HG03439 (cell line): Measurements from ENCODE around the gene TANC1.
"Not testable (repeated sequence)": the region's sequence is repeated elsewhere in the genome, so short reads cannot be mapped to it uniquely, and the experiment has no call there.

Source experiments
- ATAC-seq: cut with Tn5 transposase; IDR thresholded peaks from one replicate; pipeline ENCODE4 v1.9.1; 2021; ENCODE audit warnings: mild to moderate bottlenecking, moderate library complexity; ENCODE audit not compliant: unreplicated experiment

The TANC1 gene

DNA sequence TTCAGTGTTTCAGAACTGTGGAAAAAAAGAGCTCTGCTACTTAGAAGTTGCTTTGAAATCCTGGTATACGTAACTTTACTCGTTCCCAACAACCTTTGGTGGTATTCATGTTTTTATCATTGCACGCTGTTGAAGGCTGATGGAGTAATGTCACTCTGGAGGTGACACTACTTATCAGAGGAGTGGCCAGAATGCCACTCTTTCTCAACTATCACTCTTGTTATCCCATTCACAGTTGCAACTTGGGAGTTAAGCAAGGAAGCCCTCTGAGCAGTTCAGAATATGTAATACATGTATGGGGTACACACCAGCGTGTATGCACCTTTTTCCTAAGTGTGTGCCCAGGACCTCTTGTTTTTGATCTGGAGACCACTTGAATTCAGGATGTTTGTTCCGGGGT, 53.6 kb downstream of the TANC1 start:
- no peak for ATAC-seq

DNA sequence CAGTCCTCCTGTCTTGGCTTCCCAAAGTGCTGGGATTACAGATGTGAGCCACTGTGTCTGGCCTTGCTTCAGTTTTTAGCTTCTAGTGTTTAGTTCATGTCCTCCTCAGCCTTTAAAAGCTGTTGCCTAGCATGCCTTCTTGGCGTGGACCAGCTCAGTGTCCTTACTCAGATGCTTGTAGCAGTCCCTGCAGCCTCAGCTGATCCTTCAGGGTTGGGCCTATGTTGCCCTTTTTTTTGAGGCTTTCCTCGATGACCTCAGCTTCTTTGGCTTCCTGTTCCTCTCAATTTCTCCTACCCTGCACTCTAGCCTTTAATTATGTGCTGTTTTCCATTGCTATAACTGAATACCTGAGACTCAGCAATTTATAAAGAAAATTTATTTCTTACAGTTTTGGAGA, 57.7 kb downstream of the TANC1 start:
- ATAC-seq, result no peak

DNA sequence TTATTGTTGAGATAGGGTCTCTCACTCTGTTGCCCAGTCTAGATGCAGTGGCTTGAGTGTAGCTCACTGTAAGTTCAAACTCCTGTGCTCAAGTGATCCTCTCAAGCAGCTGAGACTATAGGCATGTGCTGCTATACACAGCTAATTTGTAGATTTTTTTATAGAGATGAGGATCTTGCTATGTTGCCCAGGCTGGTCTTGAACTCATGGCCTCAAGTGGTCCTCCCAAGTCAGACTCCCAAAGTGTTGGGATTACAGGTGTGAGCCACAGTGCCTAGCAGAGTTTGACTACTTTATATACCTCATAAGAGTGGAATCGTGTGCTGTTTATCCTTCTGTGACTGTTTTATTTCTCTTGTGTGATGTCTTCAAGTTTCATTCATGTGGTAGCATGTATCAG, 60.3 kb downstream of the TANC1 start:
- no peak for ATAC-seq

DNA sequence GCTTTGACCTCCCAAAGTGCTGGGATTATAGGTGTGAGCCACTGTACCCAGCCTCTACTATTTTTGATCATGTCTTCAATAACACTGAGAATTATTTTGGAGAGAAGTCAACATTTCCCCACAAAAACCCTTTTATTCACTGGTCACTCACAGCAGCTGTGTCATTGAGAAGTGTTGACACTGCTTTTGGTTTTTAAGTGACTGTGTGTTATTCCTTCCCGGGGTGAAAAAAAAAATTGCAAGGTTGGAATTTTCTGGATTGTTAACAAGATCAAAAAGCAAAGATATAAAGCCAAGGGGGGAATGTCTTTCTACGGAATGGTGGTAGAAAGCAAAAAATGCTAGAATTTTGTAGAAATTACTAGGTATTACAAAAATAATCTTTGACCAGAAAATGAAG, 61.5 kb downstream of the TANC1 start:
- no peak for ATAC-seq

DNA sequence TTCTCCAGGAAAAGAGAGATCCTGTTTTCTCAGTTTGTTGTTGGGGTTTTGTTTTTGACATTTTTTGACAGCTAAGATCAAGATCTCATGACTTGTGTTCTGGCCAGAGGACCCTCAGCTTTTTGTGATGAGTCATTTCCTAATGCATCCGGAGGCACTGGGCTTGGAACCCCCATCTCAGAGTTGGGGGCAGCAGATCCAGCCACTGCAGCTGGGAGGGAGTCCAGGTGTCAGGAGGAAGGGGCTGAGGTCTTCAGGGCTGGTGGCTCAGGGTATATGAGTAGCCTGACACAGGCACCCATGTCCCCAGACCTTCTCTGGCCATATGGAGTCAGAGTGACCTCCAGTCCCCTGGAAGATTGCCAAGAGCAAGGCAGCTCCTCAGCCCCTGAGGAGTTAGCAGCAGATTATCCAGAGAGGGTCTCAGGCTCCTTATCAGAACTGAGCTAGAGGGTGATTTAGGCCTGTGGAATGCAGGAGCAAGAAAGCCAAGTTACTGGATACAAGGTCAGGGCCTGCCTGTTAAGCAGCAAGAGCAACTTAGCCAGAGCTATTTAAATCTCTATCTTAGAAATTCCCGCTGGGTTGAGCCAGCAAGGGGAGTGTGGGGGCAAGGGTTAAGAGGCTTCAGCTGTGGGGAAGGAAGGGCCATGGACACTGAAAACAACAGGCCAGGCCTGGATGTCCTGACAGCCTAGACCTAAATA, 62.4 kb downstream of the TANC1 start:
- ATAC-seq, result no peak

DNA sequence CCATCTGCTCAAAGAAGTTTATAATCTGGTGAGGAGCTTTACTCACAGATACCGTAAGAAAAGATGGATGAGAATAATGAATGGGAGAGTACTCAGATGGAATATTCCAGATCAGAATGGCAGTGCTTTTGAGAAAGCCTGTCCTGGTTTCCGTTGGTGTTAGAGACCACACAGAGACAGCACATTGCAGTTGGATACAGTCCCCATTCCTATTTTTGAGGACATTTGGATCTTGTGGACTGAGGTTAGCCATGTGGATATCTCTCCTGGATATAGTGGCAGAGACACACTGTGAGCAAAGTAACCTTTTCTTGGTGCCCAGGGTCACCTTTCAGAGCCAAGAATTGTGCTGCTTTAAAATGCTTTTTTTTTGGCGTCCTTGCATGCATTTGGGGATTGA, 63.7 kb downstream of the TANC1 start:
- no peak for ATAC-seq

DNA sequence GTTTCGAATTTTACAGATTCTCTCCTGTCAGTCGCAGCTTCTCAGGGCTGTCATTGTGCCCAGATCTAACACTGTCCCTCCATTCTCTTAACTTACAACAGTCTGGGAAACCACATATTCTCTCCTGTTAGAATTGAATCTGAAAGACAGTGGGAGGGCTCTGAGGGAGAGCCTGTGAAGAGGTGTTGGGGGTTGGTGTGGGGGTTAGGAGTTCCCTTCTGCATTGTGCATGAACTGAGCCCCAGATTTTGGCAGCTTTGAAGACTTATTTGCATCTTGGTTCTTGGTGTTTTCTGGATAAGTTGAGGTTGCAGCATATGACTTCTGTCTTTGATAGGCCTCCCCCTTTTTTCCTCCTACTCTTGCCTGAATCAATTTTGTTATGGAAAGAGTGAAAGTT, 64.1 kb downstream of the TANC1 start:
- no peak for ATAC-seq

DNA sequence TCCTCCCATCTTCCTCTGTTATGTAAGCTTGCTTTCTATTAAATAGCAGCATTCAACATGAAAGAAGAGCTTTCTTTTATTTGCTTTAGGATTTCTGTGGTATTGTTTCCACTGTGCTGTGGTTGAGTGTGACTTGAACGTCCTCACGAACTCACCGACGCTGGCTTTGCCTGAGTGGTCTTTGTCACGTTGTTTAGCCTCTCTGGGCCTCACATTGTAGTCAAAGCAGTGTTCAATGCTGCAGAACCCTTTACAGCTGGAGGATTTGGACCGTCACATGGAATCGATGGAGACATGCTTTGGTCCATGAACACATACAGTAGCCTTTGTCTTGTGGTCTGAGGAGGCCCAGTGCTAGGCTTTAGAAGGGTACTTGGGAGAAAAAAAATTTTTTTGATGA, 66.3 kb downstream of the TANC1 start:
- ATAC-seq, result no peak

DNA sequence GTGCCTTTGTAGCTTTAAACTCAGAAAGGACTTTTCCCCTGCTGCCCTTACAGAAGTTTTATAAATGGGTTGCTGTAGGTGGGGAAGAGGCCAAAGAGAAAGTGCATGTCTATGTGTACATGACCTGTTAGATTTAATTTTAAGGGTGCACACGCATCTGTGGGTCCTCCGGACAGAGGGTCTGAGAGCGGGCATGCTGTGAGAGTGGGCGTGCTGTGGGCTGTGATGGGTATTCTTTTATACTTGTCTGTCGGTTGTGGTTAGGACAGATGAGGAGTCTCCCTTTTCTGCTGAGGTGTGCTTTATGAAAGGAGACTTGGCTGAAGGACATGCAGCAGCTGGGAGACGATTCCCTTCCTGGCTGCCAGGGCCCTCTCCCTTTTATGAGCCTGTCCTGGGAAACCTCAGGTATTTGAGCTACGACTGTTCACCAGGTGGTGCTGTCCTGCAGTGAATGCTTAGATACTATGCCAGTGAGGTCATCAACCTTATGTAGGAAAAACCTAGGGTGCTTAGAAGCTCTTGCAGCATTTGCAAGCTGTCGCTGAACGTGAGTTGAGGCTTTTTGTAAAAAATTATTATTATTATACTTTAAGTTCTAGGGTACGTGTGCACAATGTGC, 67.5 kb downstream of the TANC1 start:
- ATAC-seq, result no peak

DNA sequence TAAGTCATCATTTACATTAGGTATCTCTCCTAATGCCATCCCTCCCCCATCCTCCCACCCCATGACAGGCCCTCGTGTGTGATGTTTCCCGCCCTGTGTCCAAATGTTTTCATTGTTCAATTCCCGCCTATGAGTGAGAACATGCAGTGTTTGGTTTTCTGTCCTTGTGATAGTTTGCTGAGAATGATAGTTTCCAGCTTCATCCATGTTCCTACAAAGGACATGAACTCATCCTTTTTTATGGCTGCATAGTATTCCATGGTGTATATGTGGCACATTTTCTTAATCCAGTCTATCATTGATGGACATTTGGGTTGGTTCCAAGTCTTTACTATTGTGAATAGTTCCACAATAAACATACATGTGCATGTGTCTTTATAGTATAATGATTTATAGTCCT, 68.0 kb downstream of the TANC1 start:
- ATAC-seq, result not testable (repeated sequence)

DNA sequence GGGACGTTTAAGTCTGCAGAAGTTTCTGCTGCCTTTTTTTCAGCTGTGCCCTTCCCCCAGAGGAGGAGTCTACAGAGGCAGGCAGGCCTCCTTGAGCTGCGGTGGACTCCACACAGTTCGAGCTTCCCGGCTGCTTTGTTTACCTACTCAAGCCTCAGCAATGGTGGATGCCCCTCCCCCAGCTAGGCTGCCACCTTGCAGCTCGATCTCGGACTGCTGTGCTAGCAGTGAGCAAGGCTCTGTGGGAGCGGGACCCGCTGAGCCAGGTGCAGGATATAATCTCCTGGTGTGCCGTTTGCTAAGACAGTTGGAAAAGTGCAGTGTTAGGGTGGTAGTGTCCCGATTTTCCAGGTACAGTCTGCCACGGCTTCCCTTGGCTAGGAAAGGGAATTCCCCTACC, 72.9 kb downstream of the TANC1 start:
- ATAC-seq, result not testable (repeated sequence)

DNA sequence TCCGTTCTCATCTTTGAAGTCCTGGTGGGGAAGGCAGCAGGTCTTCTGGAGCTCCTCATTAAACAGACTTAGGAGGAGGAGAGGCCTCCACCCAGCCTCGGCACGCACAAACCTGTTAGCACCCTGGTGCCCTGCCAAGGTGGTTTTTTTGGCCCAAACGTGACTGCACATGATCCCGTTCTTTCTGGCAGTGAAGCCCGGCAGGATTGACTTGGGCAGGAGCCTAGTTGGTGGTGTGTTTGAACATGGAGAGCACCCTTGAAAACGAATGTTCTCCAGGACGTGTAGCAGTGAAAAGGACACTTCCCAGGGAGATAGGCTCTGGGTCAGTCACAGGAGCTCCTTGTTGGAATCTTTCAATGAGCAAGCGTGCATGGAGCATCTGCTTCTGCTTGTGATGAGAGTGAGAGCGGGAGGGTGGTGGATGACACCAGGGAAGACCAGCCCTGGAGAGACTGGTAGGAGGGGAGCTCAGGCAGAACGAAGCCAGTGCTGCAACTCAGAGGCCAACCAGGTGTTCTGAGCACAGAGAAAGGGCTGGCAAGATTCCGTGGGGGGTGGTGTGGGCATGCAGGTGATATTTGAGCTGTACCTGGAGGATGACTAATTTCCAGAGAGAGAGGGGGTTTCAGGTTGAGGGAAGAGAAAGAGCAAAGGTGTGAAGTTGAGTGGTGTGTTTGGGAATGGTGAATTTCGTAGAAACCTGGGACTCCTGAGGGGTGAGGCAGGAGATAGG, 73.8 kb downstream of the TANC1 start:
- no peak for ATAC-seq

DNA sequence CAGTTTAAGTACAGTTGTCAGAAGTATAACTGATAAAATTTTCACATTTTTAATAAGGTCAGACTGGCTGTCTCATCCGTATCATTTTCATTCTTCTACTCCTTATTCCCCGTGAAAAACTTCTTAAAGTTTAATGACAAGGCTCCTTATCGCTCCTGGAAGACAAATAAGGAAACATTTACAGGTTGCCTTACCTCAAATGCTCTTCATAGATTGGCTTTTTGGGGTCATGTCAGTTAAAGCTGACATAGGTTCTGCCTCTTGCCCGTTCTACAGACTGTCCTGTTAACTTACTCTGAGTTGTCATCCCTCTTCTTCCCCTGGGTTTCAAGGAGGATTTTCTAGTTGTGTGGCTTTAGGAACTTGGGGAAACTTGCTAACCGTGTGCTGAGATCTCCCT, 75.3 kb downstream of the TANC1 start:
- no peak for ATAC-seq

DNA sequence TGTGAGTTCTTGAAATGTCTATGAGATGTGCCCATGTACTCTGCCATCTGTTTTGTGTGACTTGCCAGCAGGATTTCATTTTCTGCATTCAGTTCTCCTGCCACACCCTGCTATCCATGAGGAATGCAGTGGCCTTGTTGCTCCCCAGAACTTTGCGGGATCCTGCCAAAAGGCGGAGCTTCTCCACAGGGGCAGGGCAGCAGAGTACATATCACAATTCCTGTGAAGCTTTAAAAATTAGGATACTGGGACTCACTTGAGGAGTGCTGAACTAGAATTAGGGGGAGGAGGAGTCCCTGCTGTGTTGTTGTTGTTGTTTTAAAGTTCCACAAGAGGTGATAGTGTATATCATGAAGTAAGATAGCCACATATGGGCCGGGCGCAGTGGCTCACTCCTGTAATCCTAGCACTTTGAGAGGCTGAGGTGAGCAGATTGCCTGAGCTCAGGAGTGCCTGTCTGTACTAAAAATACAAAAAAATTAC, 76.4 kb downstream of the TANC1 start:
- ATAC-seq, result no peak

DNA sequence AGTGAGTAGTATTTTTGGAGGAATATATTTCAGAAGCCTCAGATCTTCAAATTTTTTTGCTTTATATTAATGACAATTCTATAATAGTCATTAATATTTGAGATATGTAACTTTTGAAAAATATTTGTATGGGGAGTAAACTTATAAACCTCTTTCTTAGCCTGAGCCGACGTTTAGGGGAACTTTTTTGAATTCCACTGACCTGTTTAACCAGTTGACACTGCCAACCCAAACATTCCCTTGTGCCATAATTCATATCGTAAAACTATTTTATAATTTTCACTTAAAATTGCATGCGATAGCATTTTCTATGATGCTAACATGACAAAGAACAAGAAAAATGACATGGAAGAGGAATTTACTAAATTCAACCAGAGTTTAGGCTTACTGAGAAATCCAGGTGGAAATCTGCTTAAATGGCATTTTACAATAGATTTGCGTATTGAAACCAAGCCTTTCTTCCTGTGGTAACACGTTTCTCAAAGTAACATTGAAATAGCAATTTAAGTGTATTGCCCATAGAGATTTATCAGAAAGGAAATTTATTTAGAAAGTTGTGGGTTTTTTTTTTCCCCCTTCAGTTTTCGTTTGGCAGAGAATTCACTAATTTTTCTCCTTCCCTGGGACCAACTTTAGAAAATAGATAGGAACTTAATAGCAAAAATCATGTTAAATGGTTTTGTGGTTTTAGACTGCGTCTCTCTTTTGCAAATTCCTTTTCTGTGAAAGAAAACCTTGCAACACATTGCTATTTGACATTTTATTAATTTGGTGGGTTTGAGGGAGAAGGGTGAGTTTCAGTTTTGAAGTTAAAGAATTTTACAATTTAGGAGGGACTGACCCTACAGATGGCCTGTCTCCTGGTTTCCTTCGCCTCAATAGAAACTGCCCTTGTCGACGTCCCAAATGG, 77.4 kb downstream of the TANC1 start:
- ATAC-seq, result no peak

DNA sequence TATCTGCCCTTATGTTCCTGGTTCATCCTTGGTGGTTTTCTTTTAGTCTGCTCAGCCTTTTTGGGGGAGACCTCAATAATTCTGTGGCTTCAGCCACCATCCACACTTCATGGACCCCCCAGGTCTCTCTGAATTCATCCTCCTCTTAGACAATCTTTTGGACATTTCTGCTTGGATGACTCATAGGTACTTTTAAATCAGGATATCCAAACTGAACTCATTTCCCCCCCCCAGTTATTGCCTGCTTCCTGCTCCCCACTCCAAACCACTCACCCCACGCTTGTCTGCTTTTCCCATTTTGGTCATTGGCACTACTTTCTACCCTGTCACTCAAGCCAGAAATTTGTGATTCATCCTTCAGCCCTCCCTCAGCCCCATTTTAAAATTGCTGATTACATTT, 78.5 kb downstream of the TANC1 start:
- no peak for ATAC-seq

DNA sequence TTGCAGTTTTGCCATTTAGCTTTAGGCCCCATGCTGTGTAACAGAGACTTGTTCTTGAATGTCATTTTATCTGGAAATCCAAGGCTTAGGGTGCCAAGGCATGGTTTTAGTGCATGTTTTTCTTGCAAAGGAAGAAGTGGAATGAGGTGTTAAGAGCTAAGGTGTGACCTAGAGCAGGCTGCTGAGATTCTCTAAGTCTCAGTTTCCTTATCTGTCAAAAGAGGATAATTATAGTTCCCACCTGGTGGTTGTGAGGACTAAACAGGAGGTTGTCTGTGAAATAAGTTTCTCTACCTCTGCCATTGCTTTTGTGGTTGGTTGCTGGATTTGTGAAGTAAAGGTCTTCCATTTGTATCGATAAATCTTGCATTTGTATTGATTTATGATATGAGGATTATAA, 82.0 kb downstream of the TANC1 start:
- ATAC-seq, result no peak

DNA sequence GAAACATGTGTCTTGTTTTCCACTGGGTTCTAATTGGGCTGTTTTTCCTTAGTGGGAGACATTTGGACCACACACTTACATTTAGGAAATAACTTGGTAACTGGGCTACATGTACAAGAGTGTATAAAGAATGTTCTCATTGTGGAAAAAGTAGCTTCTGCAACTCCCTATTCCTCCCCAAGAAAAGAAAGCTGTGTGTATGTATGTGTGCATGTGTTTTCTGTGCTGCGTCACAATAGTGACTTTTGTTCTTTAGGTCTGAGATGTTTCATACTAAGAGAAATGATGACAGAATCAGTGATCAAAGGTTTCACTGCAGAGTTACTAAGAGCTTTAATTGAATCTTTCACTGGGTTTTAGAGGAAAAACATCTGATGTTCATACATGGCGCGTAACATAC, 82.7 kb downstream of the TANC1 start:
- no peak for ATAC-seq

DNA sequence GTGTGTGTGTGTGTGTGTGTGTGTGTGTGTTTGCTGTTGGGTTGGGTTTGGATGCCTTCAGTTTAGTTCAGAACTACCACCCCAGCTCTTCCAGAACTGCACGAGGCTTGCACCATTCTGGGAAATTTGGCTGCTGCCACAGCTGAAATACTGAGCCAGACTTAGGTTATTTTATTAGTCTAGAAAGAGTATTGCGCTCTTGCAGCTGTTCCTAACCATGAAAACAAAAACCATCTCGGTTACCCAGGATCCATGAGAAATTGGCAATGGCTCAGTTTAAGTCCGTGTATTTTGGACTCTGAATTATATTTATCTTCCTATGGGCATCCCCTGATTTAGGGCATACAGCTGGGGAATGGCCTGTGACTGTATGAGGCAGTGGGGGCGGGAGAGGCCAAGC, 83.2 kb downstream of the TANC1 start:
- no peak for ATAC-seq

DNA sequence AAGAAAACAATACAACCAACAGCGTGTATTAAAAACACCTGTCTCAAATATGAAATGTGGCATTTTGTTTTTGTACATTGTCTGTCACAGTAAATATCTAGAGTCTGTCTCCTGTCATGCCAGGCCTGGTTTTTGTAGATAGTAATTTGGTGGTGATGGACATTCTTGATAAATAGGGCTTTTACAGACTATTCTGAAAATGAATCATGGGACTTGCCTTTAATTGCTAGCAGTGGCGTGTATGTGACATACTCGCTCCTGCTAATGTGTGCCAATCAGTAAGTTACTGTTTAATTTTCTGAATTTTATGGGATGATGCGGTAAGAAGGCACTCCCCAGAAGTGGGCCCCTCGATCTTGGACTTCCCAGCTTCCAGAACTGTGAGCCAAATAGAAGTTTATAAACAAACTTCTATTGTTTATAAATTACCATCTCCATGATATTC, 83.7 kb downstream of the TANC1 start:
- ATAC-seq, result no peak
